ENCODE results near the gene ZPR1.

DNA sequence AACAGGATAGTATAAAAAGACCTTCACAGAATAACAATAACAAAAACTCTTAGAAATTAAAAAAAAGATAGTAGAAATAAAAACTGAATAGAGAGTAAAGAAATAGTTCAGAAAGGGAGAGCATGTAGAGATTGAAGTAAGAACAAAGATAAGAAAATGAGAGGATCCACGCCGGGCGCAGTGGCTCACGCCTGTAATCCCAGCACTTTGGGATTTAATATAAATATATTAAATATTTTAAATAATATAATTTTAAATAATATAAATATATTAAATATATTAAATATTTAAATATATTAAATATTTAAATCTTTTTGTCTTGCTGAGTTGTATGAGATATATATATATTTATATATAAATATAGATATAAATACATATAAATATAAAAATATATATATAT is 24.3 kb upstream of the ZPR1 start:
- TF ChIP-seq, protein P1, sequence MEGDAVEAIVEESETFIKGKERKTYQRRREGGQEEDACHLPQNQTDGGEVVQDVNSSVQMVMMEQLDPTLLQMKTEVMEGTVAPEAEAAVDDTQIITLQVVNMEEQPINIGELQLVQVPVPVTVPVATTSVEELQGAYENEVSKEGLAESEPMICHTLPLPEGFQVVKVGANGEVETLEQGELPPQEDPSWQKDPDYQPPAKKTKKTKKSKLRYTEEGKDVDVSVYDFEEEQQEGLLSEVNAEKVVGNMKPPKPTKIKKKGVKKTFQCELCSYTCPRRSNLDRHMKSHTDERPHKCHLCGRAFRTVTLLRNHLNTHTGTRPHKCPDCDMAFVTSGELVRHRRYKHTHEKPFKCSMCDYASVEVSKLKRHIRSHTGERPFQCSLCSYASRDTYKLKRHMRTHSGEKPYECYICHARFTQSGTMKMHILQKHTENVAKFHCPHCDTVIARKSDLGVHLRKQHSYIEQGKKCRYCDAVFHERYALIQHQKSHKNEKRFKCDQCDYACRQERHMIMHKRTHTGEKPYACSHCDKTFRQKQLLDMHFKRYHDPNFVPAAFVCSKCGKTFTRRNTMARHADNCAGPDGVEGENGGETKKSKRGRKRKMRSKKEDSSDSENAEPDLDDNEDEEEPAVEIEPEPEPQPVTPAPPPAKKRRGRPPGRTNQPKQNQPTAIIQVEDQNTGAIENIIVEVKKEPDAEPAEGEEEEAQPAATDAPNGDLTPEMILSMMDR (IDR thresholded peaks at IDR 0.05), result no peak
- TF ChIP-seq POLR2A (IDR thresholded peaks at IDR 0.05), result no peak

All from esophagus squamous epithelium (tissue), 4 donors.